Renal pelvis (tissue), 4 donors: ENCODE data around the gene VAV2. TPM values are rescaled to one million over a fixed set of nuclear protein-coding genes. Genes with fewer than 3 reads are reported as not detected.

Source experiments
- DNase-seq: peaks from one replicate; pipeline ENCODE4 v3.0.0-alpha.2; 2013
- polyA plus RNA-seq, 3 donors: library from polyadenylated mRNA; unstranded; fragments of 120-200 nt; gene quantifications; one replicate each; pipeline ENCODE4 v1.2.1, GENCODE V29; 2013; ENCODE audit not compliant: insufficient read length in 3 of 3

VAV2 gene
- polyA plus RNA-seq, 3 donors, result 36.6 to 55.8 (median 37.4) TPM

GRCh38 chr9:134029248-134030226 is 37.4 kb upstream of the VAV2 start:
- DNase-seq, result no peak

- DNase-seq, result no peak
Observed at GRCh38 chr9:134028575-134029247, 36.6 kb upstream of the VAV2 start.

GRCh38 chr9:134028076-134028475 is 36.0 kb upstream of the VAV2 start:
- DNase-seq, result no peak

GRCh38 chr9:134027561-134027960 is 35.4 kb upstream of the VAV2 start:
- DNase-seq, result no peak

- no peak for DNase-seq
Observed at GRCh38 chr9:134026981-134027380, 34.9 kb upstream of the VAV2 start.

- no peak for DNase-seq
Observed at GRCh38 chr9:134026581-134026980, 34.5 kb upstream of the VAV2 start.

DNA sequence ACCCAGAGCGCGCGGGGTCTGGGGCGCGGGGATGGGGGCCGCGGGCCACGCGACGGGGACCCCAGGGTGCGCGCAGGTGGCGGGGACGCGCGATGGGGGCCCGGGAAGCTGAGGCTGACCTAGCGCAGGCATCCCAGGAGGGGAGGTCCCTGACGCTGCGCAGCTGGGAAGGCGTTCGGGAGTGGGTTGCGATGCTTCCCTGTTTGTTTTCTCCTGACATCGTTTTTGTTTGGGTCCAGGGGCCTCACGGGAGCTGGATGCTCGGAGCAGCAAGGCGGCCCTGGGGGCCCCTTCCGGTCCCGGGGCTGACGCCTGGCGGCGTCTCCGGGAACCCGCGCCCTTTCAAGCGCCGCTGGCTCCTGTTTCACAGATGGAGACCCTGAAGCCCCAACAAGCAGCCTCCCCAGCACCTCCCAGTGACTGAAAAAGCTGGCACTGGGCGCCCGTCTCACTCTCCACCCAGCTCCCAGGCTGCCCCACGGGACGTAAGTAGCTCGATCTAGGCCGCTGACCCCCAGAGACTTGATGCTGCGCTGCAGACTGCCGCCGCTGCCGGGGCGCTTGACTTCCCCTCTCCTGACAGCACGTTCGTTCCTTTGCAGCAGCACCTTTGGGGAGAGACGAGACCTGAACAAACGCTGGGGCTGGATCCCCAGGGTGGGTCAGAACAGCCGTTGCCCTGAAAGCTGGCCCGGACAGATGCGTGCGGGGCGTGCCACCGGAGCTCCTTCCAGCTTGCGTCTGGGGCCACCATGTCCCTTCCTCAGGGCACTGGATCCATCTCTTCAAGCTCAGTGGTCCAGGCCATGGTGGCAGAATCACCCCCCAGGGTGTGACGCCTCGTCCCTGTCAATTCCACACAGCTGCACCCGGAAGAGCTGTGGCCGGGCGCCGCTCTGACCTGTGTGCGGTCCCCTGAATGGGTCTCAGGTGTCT is 33.8 kb upstream of the VAV2 start:
- DNase-seq, result peak; percentile 40

GRCh38 chr9:134024828-134025605 is 32.9 kb upstream of the VAV2 start, which contains the start of gene BRD3OS:
BRD3OS (plus strand) TSS chr9:134025481; CDS start chr9:134026748, 1,267 bp downstream.
- peak; percentile 99 for DNase-seq

GRCh38 chr9:134024214-134024792 is 32.2 kb upstream of the VAV2 start:
- DNase-seq, result no peak

GRCh38 chr9:134014946-134015345 is 22.8 kb upstream of the VAV2 start:
- no peak for DNase-seq

DNA sequence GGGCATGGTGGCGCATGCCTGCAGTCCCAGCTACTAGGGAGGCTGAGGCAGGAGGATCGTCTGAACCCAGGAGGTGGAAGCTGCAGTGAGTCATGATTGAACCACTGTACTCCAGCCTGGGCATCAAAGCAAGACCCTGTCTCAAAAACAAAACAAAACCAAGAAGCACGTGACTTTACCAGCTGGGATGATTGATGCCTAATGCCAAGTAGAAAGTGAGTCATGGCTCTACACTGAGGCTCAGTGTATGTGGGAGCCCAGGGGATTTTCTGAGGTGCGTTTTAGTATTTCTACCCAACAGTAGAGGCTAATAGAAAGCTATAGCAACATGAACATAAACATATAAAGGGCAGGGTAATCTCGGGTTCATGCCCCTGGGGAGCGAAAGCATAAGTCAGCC is 19.3 kb upstream of the VAV2 start:
- no peak for DNase-seq

DNA sequence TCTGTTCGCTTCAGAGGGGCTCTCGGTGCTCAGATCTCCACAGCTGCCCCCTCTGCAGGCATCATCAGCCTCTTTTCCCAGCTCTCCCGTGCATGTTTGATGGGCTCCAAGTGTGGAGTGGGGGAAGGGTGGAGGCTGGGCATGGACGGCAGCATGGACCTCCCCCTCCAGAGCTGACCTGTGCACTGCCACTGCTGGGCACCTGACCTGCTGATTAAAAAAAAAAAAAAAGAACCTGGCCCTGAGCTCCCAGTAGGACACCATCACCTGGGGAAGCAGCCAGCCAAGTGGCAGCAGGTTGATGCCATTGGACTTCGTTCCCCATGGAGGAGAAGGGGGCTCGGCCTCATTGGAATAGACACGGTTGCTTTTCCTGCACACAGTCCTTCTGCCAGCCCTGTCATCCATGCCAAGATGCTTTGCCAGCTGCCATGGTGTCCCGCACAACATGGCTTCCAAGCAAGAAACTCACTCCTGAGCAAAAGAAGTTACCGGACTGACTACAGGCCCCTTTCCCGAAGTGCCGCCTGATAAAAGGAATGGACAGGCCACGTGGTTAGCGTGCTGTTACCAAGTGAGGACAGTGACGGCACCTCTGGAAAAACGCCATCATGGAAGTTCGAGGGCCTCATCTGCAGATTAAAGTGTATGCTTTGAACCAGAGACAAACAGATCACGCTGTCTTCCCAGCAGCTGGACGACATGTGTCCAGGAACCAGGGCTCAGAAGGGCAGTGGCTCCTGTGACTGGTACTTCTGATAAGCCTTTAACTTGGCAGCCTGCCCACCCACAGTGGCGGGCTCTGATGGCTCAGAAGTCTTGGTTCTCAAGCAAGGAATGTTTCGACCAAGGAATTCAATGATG is 18.4 kb upstream of the VAV2 start:
- DNase-seq, result no peak

GRCh38 chr9:134007571-134007970 is 15.4 kb upstream of the VAV2 start:
- no peak for DNase-seq

DNA sequence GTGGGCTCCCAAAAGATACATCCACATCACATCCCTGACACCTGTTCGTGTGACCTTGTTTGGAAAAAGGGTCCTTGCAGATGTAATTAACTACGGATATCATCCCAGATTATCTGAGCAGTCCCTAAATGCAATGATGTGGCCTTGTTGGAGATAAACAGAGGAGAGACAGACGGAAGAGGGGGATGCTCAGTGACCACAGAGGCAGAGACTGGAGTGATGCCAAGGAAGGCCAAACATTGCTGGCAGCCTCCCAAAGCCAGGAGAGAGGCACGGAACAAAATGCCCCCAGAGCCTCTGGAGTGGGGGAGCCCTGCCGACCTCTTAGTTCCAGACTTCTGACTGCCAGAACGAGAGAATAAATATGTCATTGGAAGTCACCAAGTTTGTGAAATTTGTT is 15.0 kb upstream of the VAV2 start:
- no peak for DNase-seq

DNA sequence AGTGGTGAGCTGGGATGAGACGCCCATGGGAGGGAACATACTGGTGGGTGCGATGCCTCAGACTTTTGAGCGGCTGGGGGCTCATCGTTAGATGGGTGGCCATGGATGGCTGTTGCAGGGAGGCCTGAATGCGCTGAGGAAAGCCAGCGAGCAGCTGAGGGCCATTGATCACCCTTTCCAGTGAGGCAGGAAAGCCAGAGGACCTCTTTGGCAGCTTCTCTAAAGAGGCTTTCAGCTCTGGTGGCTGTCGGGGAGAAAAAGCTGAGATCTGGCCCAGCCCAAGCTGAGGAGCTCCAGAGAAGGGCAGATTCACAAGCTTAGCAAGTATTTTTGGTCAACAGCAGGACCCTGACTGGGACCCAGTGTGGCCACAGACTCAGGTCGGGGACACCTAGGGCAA is 13.3 kb upstream of the VAV2 start:
- DNase-seq, result no peak

GRCh38 chr9:134004881-134005280 is 12.8 kb upstream of the VAV2 start:
- DNase-seq, result no peak

GRCh38 chr9:134004131-134004873 is 12.2 kb upstream of the VAV2 start:
- DNase-seq, result no peak

DNA sequence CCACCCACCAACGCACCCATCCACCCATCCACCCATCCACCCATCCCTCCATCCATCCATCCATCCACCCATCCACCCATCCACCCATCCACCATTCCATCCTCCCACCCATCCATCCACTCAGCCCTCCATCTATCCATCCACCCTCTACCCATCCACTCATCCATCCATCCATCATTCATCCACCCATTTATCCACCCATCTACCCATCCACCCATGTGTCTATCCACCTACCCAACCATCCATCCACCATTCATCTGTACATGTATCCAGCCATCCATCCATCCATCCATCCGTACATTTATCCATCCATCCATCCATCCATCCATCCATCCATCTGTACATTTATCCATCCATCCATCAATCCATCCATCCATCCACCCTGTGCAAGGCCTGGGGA is 11.1 kb upstream of the VAV2 start:
- DNase-seq, result no peak

DNA sequence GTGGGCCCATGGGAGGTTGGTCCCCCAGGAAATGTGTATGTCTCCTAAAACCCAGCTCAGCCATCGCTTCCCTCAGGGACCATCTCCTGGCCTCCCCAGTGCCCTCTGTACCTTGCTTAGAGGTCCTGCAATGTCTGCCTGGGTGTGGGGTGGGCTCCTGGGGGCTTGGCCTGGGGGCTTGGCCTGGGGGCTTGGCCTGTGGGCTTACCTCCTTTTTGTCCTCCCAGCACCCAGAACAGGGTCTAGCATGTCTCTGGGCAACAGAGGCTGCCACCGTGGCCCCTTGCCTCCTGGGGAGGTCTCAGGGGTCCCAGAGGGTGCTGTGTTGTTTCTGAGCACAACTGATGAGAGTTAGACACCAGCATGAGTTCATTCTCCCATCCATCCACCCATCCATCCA is 10.7 kb upstream of the VAV2 start:
- no peak for DNase-seq
